Body of pancreas (tissue), 4 donors: ENCODE results near the gene TRAK1.

Experiments used
- CTCF ChIP-seq, 7 experiments: fragments of 450-650 bp in 4 of 7; fragments of 200-600 bp in 3 of 7; sonication (generic) in 3 of 7; IDR thresholded peaks; one replicate each; pipeline ENCODE4 v1.5.1; 2016 to 2019; ENCODE audit warnings: antibody characterized with exemption in 7 of 7
- POLR2A ChIP-seq, 3 donors: fragments of 450-650 bp; IDR thresholded peaks; one replicate each; pipeline ENCODE4 v1.6.1; 2016; ENCODE audit warnings: antibody characterized with exemption in 3 of 3, mild to moderate bottlenecking in 2 of 3

GRCh38 chr3:42066516-42067181, 24.5 kb upstream of the TRAK1 start:
- TF ChIP-seq CTCF (IDR thresholded peaks at IDR 0.05) (no peak), POLR2A (IDR thresholded peaks at IDR 0.05) (no peak)
